ENCODE data around the gene PPFIBP2.

PPFIBP2 gene

GRCh38 chr11:7672960-7673723 is 159.3 kb downstream of the PPFIBP2 start, which contains the start of gene CYB5R2:
Gene CYB5R2, minus strand, starts transcription at chr11:7673500. Its CDS starts 675 bp downstream, at chr11:7672825.
- Histone ChIP-seq H3K36me3 (ENCODE audit: insufficient read depth, insufficient read length, low read length) (peaks cover 45% of the 10 kb centered on the region), H3K4me3 (ENCODE audit: insufficient read length, low read depth) (peak within 1 kb of the TSS; percentile 74), H3K4me1 (ENCODE audit: insufficient read depth, insufficient read length) (peaks cover 7% of the 10 kb centered on the region), H3K27me3 (ENCODE audit: insufficient read depth, insufficient read length) (no peaks in the 10 kb centered on the region), H3K9ac (ENCODE audit: insufficient read length, low read depth) (peak within 1 kb of the TSS; percentile 88), H3K9me3 (ENCODE audit: insufficient read depth, low read length) (peaks cover 6% of the 10 kb centered on the region; the same call in 1 of the 2 replicates)
- no peak for TF ChIP-seq YY1 (IDR thresholded peaks at IDR 0.05; ENCODE audit: insufficient read depth, insufficient read length)
- TF ChIP-seq SUZ12 (IDR thresholded peaks at IDR 0.05; ENCODE audit: extremely low read depth, insufficient read depth, insufficient read length): no peak
- no peak for TF ChIP-seq ZNF274 (IDR thresholded peaks at IDR 0.05; ENCODE audit: low read depth, low read length)
- DNase-seq (ENCODE audit: low read depth, low spot score): peak; percentile 49

GRCh38 chr11:7673724-7674434 is 160.1 kb downstream of the PPFIBP2 start:
- Histone ChIP-seq H3K9me3 (ENCODE audit: insufficient read depth, low read length) (peaks cover 6% of the 10 kb centered on the region; the same call in 1 of the 2 replicates), H3K4me3 (ENCODE audit: insufficient read length, low read depth) (peak overlapping the region; percentile 74), H3K4me1 (ENCODE audit: insufficient read depth, insufficient read length) (peaks cover 7% of the 10 kb centered on the region), H3K36me3 (ENCODE audit: insufficient read depth, insufficient read length, low read length) (peaks cover 38% of the 10 kb centered on the region), H3K9ac (ENCODE audit: insufficient read length, low read depth) (peak overlapping the region; percentile 88), H3K27me3 (ENCODE audit: insufficient read depth, insufficient read length) (no peaks in the 10 kb centered on the region)
- no peak for TF ChIP-seq ZNF274 (IDR thresholded peaks at IDR 0.05; ENCODE audit: low read depth, low read length)
- peak; percentile 66 for DNase-seq (ENCODE audit: low read depth, low spot score)

GRCh38 chr11:7675631-7676030 is 161.8 kb downstream of the PPFIBP2 start:
- H3K9ac ChIP-seq (ENCODE audit: insufficient read length, low read depth): no peak overlapping the region
- no peak overlapping the region for H3K4me3 ChIP-seq (ENCODE audit: insufficient read length, low read depth)
- TF ChIP-seq SUZ12 (IDR thresholded peaks at IDR 0.05; ENCODE audit: extremely low read depth, insufficient read depth, insufficient read length) (no peak), ZNF274 (IDR thresholded peaks at IDR 0.05; ENCODE audit: low read depth, low read length) (no peak), YY1 (IDR thresholded peaks at IDR 0.05; ENCODE audit: insufficient read depth, insufficient read length) (no peak)

GRCh38 chr11:7677071-7677470 is 163.3 kb downstream of the PPFIBP2 start:
- Histone ChIP-seq H3K9me3 (ENCODE audit: insufficient read depth, low read length) (peaks cover 6% of the 10 kb centered on the region; the same call in 1 of the 2 replicates), H3K9ac (ENCODE audit: insufficient read length, low read depth) (no peak overlapping the region), H3K27me3 (ENCODE audit: insufficient read depth, insufficient read length) (no peaks in the 10 kb centered on the region), H3K36me3 (ENCODE audit: insufficient read depth, insufficient read length, low read length) (peaks cover 10% of the 10 kb centered on the region), H3K4me3 (ENCODE audit: insufficient read length, low read depth) (no peak overlapping the region), H3K4me1 (ENCODE audit: insufficient read depth, insufficient read length) (peaks cover 7% of the 10 kb centered on the region)
- no peak for TF ChIP-seq SUZ12 (IDR thresholded peaks at IDR 0.05; ENCODE audit: extremely low read depth, insufficient read depth, insufficient read length)
- TF ChIP-seq ZNF274 (IDR thresholded peaks at IDR 0.05; ENCODE audit: low read depth, low read length): no peak
- TF ChIP-seq YY1 (IDR thresholded peaks at IDR 0.05; ENCODE audit: insufficient read depth, insufficient read length): no peak
- DNase-seq (ENCODE audit: low read depth, low spot score): no peak

More at GRCh38 chr11:7675631-7676030, 161.8 kb downstream of the PPFIBP2 start:
- Histone ChIP-seq H3K4me1 (ENCODE audit: insufficient read depth, insufficient read length) (peaks cover 7% of the 10 kb centered on the region), H3K27me3 (ENCODE audit: insufficient read depth, insufficient read length) (no peaks in the 10 kb centered on the region), H3K9me3 (ENCODE audit: insufficient read depth, low read length) (peaks cover 6% of the 10 kb centered on the region; the same call in 1 of the 2 replicates), H3K36me3 (ENCODE audit: insufficient read depth, insufficient read length, low read length) (peaks cover 24% of the 10 kb centered on the region)
- no peak for DNase-seq (ENCODE audit: low read depth, low spot score)

- Histone ChIP-seq H3K9me3 (ENCODE audit: insufficient read depth, low read length) (peaks cover 6% of the 10 kb centered on the region; the same call in 1 of the 2 replicates), H3K36me3 (ENCODE audit: insufficient read depth, insufficient read length, low read length) (peaks cover 5% of the 10 kb centered on the region), H3K9ac (ENCODE audit: insufficient read length, low read depth) (no peak overlapping the region), H3K27me3 (ENCODE audit: insufficient read depth, insufficient read length) (no peaks in the 10 kb centered on the region), H3K4me3 (ENCODE audit: insufficient read length, low read depth) (no peak overlapping the region), H3K4me1 (ENCODE audit: insufficient read depth, insufficient read length) (peaks cover 4% of the 10 kb centered on the region)
- DNase-seq (ENCODE audit: low read depth, low spot score): no peak
- TF ChIP-seq YY1 (IDR thresholded peaks at IDR 0.05; ENCODE audit: insufficient read depth, insufficient read length) (no peak), SUZ12 (IDR thresholded peaks at IDR 0.05; ENCODE audit: extremely low read depth, insufficient read depth, insufficient read length) (no peak), ZNF274 (IDR thresholded peaks at IDR 0.05; ENCODE audit: low read depth, low read length) (no peak)
Observed at GRCh38 chr11:7677796-7678201, 164.0 kb downstream of the PPFIBP2 start.

GRCh38 chr11:7683571-7683970 is 169.8 kb downstream of the PPFIBP2 start:
- no peaks in the 10 kb centered on the region for H3K36me3 ChIP-seq (ENCODE audit: insufficient read depth, insufficient read length, low read length)
- H3K9ac ChIP-seq (ENCODE audit: insufficient read length, low read depth): no peak overlapping the region
- no peak for DNase-seq (ENCODE audit: low read depth, low spot score)
- TF ChIP-seq SUZ12 (IDR thresholded peaks at IDR 0.05; ENCODE audit: extremely low read depth, insufficient read depth, insufficient read length) (no peak), ZNF274 (IDR thresholded peaks at IDR 0.05; ENCODE audit: low read depth, low read length) (no peak), YY1 (IDR thresholded peaks at IDR 0.05; ENCODE audit: insufficient read depth, insufficient read length) (no peak)
- H3K27me3 ChIP-seq (ENCODE audit: insufficient read depth, insufficient read length): no peaks in the 10 kb centered on the region
- no peak overlapping the region for H3K4me3 ChIP-seq (ENCODE audit: insufficient read length, low read depth)
- H3K9me3 ChIP-seq (ENCODE audit: insufficient read depth, low read length): no peaks in the 10 kb centered on the region
- no peaks in the 10 kb centered on the region for H3K4me1 ChIP-seq (ENCODE audit: insufficient read depth, insufficient read length)

- Histone ChIP-seq H3K4me1 (ENCODE audit: insufficient read depth, insufficient read length) (no peaks in the 10 kb centered on the region), H3K9ac (ENCODE audit: insufficient read length, low read depth) (no peak overlapping the region), H3K4me3 (ENCODE audit: insufficient read length, low read depth) (no peak overlapping the region), H3K27me3 (ENCODE audit: insufficient read depth, insufficient read length) (no peaks in the 10 kb centered on the region), H3K9me3 (ENCODE audit: insufficient read depth, low read length) (no peaks in the 10 kb centered on the region), H3K36me3 (ENCODE audit: insufficient read depth, insufficient read length, low read length) (no peaks in the 10 kb centered on the region)
- TF ChIP-seq SUZ12 (IDR thresholded peaks at IDR 0.05; ENCODE audit: extremely low read depth, insufficient read depth, insufficient read length): no peak
- no peak for TF ChIP-seq YY1 (IDR thresholded peaks at IDR 0.05; ENCODE audit: insufficient read depth, insufficient read length)
- no peak for TF ChIP-seq ZNF274 (IDR thresholded peaks at IDR 0.05; ENCODE audit: low read depth, low read length)
- DNase-seq (ENCODE audit: low read depth, low spot score): no peak
Observed at GRCh38 chr11:7686761-7687160, 173.0 kb downstream of the PPFIBP2 start.

All from NT2/D1 (cell line).